HG03520 (cell line): Measurements from ENCODE around the gene BARX2.

Experiments used
- ATAC-seq: cut with Tn5 transposase; IDR thresholded peaks from one replicate; pipeline ENCODE4 v1.9.1; 2021; ENCODE audit warnings: mild to moderate bottlenecking, moderate library complexity; ENCODE audit not compliant: unreplicated experiment

The BARX2 gene

DNA sequence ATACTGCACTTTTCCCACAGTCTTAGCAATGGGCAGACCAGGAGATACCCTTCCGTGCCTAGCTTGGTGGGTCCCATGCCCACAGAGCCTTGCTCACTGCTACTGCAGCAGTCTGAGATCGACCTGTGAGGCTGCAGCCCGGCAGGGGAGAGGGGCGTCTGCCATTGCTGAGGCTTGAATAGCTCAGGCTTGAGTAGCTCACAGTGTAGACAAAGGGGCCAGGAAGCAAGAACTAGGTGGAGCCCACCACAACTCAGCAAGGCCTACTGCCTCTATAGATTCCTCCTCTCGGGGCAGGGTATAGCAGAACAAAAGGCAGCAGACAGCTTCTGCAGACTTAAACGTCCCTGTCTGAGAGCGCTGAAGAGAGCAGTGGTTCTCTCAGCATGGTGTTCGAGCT, 118.1 kb downstream of the BARX2 start:
- no peak for ATAC-seq
